CD14-positive monocyte (primary cell): ENCODE data around the gene B3GAT2. TPM values are rescaled to one million over a fixed set of nuclear protein-coding genes. Genes with fewer than 3 reads are reported as not detected.

Source experiments
- DNase-seq, 3 donors: peaks; one replicate each; pipeline ENCODE4 v3.0.0-alpha.2; 2011 to 2022
- H2AFZ ChIP-seq: 2 replicates; pipeline ENCODE4 v1.6.0; 2012; ENCODE audit warnings: mild to moderate bottlenecking, low read depth, low read length, inconsistent platforms; ENCODE audit not compliant: insufficient read depth, poor library complexity, severe bottlenecking
- H3K27ac ChIP-seq, 2 donors: 1 replicate in 1 of 2; 2 replicates in 1 of 2; pipeline ENCODE4 v1.5.1; 2012 to 2013; ENCODE audit warnings: low read length in 2 of 2, control low read depth in 1 of 2, inconsistent platforms in 1 of 2, low read depth in 1 of 2, mild to moderate bottlenecking in 1 of 2
- H3K27me3 ChIP-seq, 2 donors: one replicate each; pipeline versions ENCODE4 v1.6.0 to v1.6.1; 2011 to 2013; ENCODE audit warnings: low read length in 2 of 2; ENCODE audit not compliant: control insufficient read depth in 2 of 2, insufficient read depth in 2 of 2
- H3K36me3 ChIP-seq, 2 donors: replicated peaks in 1 of 2; 1 replicate in 1 of 2; 2 replicates in 1 of 2; pipeline versions ENCODE4 v1.5.1 to v1.6.1; 2012 to 2013; ENCODE audit warnings: low read length in 2 of 2, control low read depth in 1 of 2, inconsistent platforms in 1 of 2, mild to moderate bottlenecking in 1 of 2; ENCODE audit not compliant: insufficient read depth in 2 of 2, control insufficient read depth in 1 of 2
- H3K4me1 ChIP-seq, 2 donors: 1 replicate in 1 of 2; 2 replicates in 1 of 2; pipeline versions ENCODE4 v1.5.1 to v1.6.1; 2012 to 2013; ENCODE audit warnings: low read length in 2 of 2, control low read depth in 1 of 2, inconsistent platforms in 1 of 2, mild to moderate bottlenecking in 1 of 2, moderate library complexity in 1 of 2; ENCODE audit not compliant: insufficient read depth in 2 of 2, control insufficient read depth in 1 of 2
- H3K4me2 ChIP-seq: replicated peaks from 2 replicates; pipeline ENCODE3; 2012; ENCODE audit warnings: low read length, moderate library complexity, mild to moderate bottlenecking; ENCODE audit not compliant: poor library complexity, severe bottlenecking; ENCODE audit errors: extremely low read depth
- H3K4me3 ChIP-seq, 3 experiments: fragments of 200-600 bp in 1 of 3; sonication (generic) in 1 of 3; replicated peaks in 1 of 3; 1 replicate in 2 of 3; 2 replicates in 1 of 3; pipeline ENCODE4 v1.5.1; 2011 to 2013; ENCODE audit warnings: low read length in 3 of 3, mild to moderate bottlenecking in 3 of 3, control low read depth in 2 of 3, low read depth in 2 of 3, inconsistent platforms in 1 of 3, moderate library complexity in 1 of 3
- H3K79me2 ChIP-seq: 2 replicates; pipeline ENCODE4 v1.6.0; 2012; ENCODE audit warnings: mild to moderate bottlenecking, control low read depth, inconsistent platforms, low read length, moderate library complexity; ENCODE audit not compliant: insufficient read depth
- H3K9ac ChIP-seq: 2 replicates; pipeline ENCODE4 v1.6.0; 2017; ENCODE audit warnings: low read length, mild to moderate bottlenecking; ENCODE audit not compliant: insufficient read depth, poor library complexity, severe bottlenecking
- H3K9me3 ChIP-seq, 2 donors: replicated peaks in 1 of 2; 1 replicate in 1 of 2; 2 replicates in 1 of 2; pipeline versions ENCODE4 v1.5.1 to v1.6.1; 2012 to 2013; ENCODE audit warnings: low read length in 2 of 2, control low read depth in 1 of 2; ENCODE audit not compliant: control insufficient read depth in 1 of 2, insufficient read depth in 1 of 2
- H4K20me1 ChIP-seq: 2 replicates; pipeline ENCODE4 v1.6.0; 2012; ENCODE audit warnings: mild to moderate bottlenecking, low read length, control low read depth, moderate library complexity; ENCODE audit not compliant: insufficient read depth
- H3K27ac Mint-ChIP-seq, 7 donors: one replicate each; pipeline ENCODE4 v1.8.0; 2020; ENCODE audit warnings: mild to moderate bottlenecking in 7 of 7, mixed read lengths in 7 of 7, moderate library complexity in 6 of 7, inconsistent platforms in 2 of 7
- H3K27me3 Mint-ChIP-seq, 3 donors: one replicate each; pipeline ENCODE4 v1.8.0; 2021 to 2022; ENCODE audit warnings: low read depth in 3 of 3, mild to moderate bottlenecking in 3 of 3, mixed read lengths in 3 of 3, moderate library complexity in 3 of 3, inconsistent platforms in 1 of 3
- H3K36me3 Mint-ChIP-seq, 2 donors: one replicate each; pipeline ENCODE4 v1.8.0; 2020; ENCODE audit warnings: mixed read lengths in 2 of 2, inconsistent platforms in 1 of 2, mild to moderate bottlenecking in 1 of 2
- H3K4me1 Mint-ChIP-seq: one replicate; pipeline ENCODE4 v1.8.0; 2020; ENCODE audit warnings: mild to moderate bottlenecking, mixed read lengths
- H3K4me3 Mint-ChIP-seq, 2 donors: one replicate each; pipeline ENCODE4 v1.8.0; 2020; ENCODE audit warnings: mild to moderate bottlenecking in 2 of 2, mixed read lengths in 2 of 2, moderate library complexity in 1 of 2
- H3K9me3 Mint-ChIP-seq, 7 donors: one replicate each; pipeline ENCODE4 v1.8.0; 2020 to 2022; ENCODE audit warnings: mixed read lengths in 7 of 7, mild to moderate bottlenecking in 6 of 7, moderate library complexity in 6 of 7, inconsistent platforms in 2 of 7
- WGBS: methylation state at CpG from one replicate; pipeline ENCODE4 v1.1.5; 2013; ENCODE audit warnings: missing lambda C conversion rate; ENCODE audit not compliant: insufficient coverage; 5-methylcytosine and 5-hydroxymethylcytosine counted together
- intact Hi-C, 2 donors: fragments of 100-400 bp; cut with micrococcal nuclease; formaldehyde crosslinking; loops; one replicate each; pipeline versions ENCODE4 v1.15.0 to v1.15.1; 2023
- polyA plus RNA-seq, 3 donors: library from polyadenylated mRNA; depleted of rRNA in 1 of 3; unstranded in 2 of 3; stranded (reverse) in 1 of 3; fragments of 300-500 nt in 2 of 3; fragments of >200 nt in 1 of 3; fragmentation: Illumina TruSeq in 2 of 3; gene quantifications; 1 replicate in 2 of 3; 2 replicates in 1 of 3; pipeline ENCODE4 v1.2.3, GENCODE V29; 2012 to 2021
- TF ChIP-seq, protein P1 (sequence below): fragments of 200-600 bp; IDR thresholded peaks from one replicate; pipeline ENCODE4 v1.8.0; 2022; ENCODE audit warnings: antibody characterized with exemption, mild to moderate bottlenecking

B3GAT2 gene
- polyA plus RNA-seq, 3 donors = 0.03 to 0.05 TPM; not detected in 1

GRCh38 chr6:70820778-70821177, 136.1 kb downstream of the B3GAT2 start:
- Histone ChIP-seq H3K79me2 (no peaks in the 10 kb centered on the region), H2AFZ (no peak overlapping the region), H3K9ac (no peak overlapping the region), H3K4me2 (no peak overlapping the region), H3K36me3 (peaks cover 0 to 6% of the 10 kb centered on the region in 2 donors), H4K20me1 (no peaks in the 10 kb centered on the region), H3K4me1 (no peaks in the 10 kb centered on the region), H3K4me3 (no peak overlapping the region), H3K9me3 (peaks cover 0 to 7% of the 10 kb centered on the region in 2 donors), H3K27me3 (no peaks in the 10 kb centered on the region), H3K27ac (no peak overlapping the region)
- TF ChIP-seq, protein P1, sequence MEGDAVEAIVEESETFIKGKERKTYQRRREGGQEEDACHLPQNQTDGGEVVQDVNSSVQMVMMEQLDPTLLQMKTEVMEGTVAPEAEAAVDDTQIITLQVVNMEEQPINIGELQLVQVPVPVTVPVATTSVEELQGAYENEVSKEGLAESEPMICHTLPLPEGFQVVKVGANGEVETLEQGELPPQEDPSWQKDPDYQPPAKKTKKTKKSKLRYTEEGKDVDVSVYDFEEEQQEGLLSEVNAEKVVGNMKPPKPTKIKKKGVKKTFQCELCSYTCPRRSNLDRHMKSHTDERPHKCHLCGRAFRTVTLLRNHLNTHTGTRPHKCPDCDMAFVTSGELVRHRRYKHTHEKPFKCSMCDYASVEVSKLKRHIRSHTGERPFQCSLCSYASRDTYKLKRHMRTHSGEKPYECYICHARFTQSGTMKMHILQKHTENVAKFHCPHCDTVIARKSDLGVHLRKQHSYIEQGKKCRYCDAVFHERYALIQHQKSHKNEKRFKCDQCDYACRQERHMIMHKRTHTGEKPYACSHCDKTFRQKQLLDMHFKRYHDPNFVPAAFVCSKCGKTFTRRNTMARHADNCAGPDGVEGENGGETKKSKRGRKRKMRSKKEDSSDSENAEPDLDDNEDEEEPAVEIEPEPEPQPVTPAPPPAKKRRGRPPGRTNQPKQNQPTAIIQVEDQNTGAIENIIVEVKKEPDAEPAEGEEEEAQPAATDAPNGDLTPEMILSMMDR = no peak
- intact Hi-C loops = no loop called here
- H3K36me3 Mint-ChIP-seq = peaks cover 6 to 14% of the 10 kb centered on the region in 2 donors
- no peak for DNase-seq
- no peak overlapping the region for H3K27ac Mint-ChIP-seq
- H3K9me3 Mint-ChIP-seq = peaks cover 1 to 12% (median 7%) of the 10 kb centered on the region in 7 donors
- H3K4me3 Mint-ChIP-seq = no peak overlapping the region
- WGBS = no CpG with 5 or more reads among the region's 2 CpGs
- H3K4me1 Mint-ChIP-seq = no peaks in the 10 kb centered on the region
- peaks cover 0 to 1% (median 0%) of the 10 kb centered on the region in 3 donors for H3K27me3 Mint-ChIP-seq

DNA sequence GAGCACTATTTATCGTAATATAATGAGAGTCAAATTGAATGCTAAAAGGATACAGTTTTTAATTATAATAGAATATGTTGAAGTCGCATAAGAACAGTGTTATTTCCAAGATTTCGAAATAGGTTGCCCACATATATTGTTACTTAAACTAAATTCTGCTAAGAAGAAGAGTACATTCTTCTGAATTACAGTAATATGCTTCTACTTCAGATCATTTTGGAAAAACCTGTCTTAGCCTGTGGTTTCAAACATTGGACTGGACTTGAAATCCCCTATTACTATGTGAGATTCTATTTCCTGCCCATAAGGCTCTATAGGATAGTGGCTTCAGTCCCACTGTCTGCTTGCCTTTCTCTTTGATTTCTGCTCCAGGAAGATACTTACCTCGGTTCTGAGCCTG, 137.2 kb downstream of the B3GAT2 start:
- Mint-ChIP-seq H3K9me3 (peaks cover 1 to 12% (median 7%) of the 10 kb centered on the region in 7 donors), H3K27ac (no peak overlapping the region), H3K4me3 (no peak overlapping the region), H3K4me1 (no peaks in the 10 kb centered on the region), H3K36me3 (peaks cover 6 to 12% of the 10 kb centered on the region in 2 donors), H3K27me3 (peaks cover 0 to 1% (median 0%) of the 10 kb centered on the region in 3 donors)
- no peak overlapping the region for H3K27ac ChIP-seq
- H3K4me2 ChIP-seq = no peak overlapping the region
- WGBS = no CpG with 5 or more reads among the region's 4 CpGs
- H2AFZ ChIP-seq = no peak overlapping the region
- H3K27me3 ChIP-seq = no peaks in the 10 kb centered on the region
- H3K36me3 ChIP-seq = peaks cover 0 to 2% of the 10 kb centered on the region in 2 donors
- no peaks in the 10 kb centered on the region for H3K4me1 ChIP-seq
- no peak for DNase-seq
- no peaks in the 10 kb centered on the region for H3K79me2 ChIP-seq
- no peak overlapping the region for H3K9ac ChIP-seq
- intact Hi-C loops = no loop called here
- H3K9me3 ChIP-seq = peaks cover 0 to 7% of the 10 kb centered on the region in 2 donors
- TF ChIP-seq, protein P1 = no peak
- H4K20me1 ChIP-seq = no peaks in the 10 kb centered on the region
- no peak overlapping the region for H3K4me3 ChIP-seq
